Cardiac muscle cell (in vitro differentiated cells and primary cell): Measurements from ENCODE around the gene PHF2. TPM values are rescaled to one million over a fixed set of nuclear protein-coding genes. Genes with fewer than 3 reads are reported as not detected.

Source experiments
- DNase-seq, 2 donors: peaks; one replicate each; pipeline versions ENCODE4 v3.0.0 to v3.0.0-alpha.2; 2010 to 2017; ENCODE audit warnings: low read depth in 1 of 2, low spot score in 1 of 2
- H3K27ac ChIP-seq: fragments of 200-600 bp; sonication (generic); 2 replicates; pipeline ENCODE4 v1.5.1; 2016
- H3K27me3 ChIP-seq: fragments of 200-600 bp; sonication (generic); 2 replicates; pipeline ENCODE4 v1.6.0; 2016; ENCODE audit warnings: control low read depth
- H3K36me3 ChIP-seq: fragments of 200-600 bp; sonication (generic); 2 replicates; pipeline ENCODE4 v1.5.1; 2016; ENCODE audit warnings: control low read depth
- H3K4me1 ChIP-seq: fragments of 200-600 bp; sonication (generic); 2 replicates; pipeline ENCODE4 v1.8.1; 2017; ENCODE audit warnings: low read depth, mild to moderate bottlenecking, mixed run types
- H3K4me3 ChIP-seq: fragments of 200-600 bp; sonication (generic); 2 replicates; pipeline ENCODE4 v1.5.1; 2016; ENCODE audit warnings: mild to moderate bottlenecking
- H3K9me3 ChIP-seq: fragments of 200-600 bp; sonication (generic); 2 replicates; pipeline ENCODE4 v1.5.1; 2017; ENCODE audit warnings: low read depth, mild to moderate bottlenecking, control low read depth
- CTCF ChIP-seq: IDR thresholded peaks from 2 replicates; pipeline ENCODE4 v1.5.1; 2012; ENCODE audit warnings: low read depth, mild to moderate bottlenecking, low read length
- polyA plus RNA-seq: library from polyadenylated mRNA; unstranded; fragments of >200 nt; fragmentation: Nextera tagmentation; extraction: Ambion mirVana; gene quantifications from 2 replicates; pipeline ENCODE4 v1.2.1, GENCODE V29; 2016
- total RNA-seq: library from RNA; depleted of rRNA; stranded (reverse); fragments of >200 nt; gene quantifications from 2 replicates; pipeline ENCODE4 v1.2.3, GENCODE V29; 2016

PHF2 gene
- total and polyA plus RNA-seq, 2 experiments from 2014 or later = 14.1 to 33.7 TPM

- no peak for TF ChIP-seq CTCF
- Histone ChIP-seq H3K27me3 (no peaks in the 10 kb centered on the region), H3K4me3 (no peak overlapping the region), H3K27ac (no peak overlapping the region), H3K9me3 (no peaks in the 10 kb centered on the region), H3K36me3 (peaks cover 6% of the 10 kb centered on the region), H3K4me1 (no peaks in the 10 kb centered on the region)
- no peak for DNase-seq
Measured at GRCh38 chr9:93674580-93675335, 98.4 kb downstream of the PHF2 start.

GRCh38 chr9:93675336-93676150 lies 99.2 kb downstream of the PHF2 start:
- Histone ChIP-seq H3K9me3 (no peaks in the 10 kb centered on the region), H3K36me3 (peaks cover 6% of the 10 kb centered on the region), H3K27me3 (no peaks in the 10 kb centered on the region), H3K4me3 (no peak overlapping the region), H3K27ac (no peak overlapping the region), H3K4me1 (no peaks in the 10 kb centered on the region)
- no peak for TF ChIP-seq CTCF
- DNase-seq = no peak

GRCh38 chr9:93676310-93677047 lies 100.1 kb downstream of the PHF2 start:
- no peak for TF ChIP-seq CTCF
- Histone ChIP-seq H3K4me3 (no peak overlapping the region), H3K27ac (no peak overlapping the region), H3K27me3 (no peaks in the 10 kb centered on the region), H3K4me1 (no peaks in the 10 kb centered on the region), H3K36me3 (peaks cover 6% of the 10 kb centered on the region), H3K9me3 (no peaks in the 10 kb centered on the region)
- DNase-seq = no peak

- no peak for TF ChIP-seq CTCF
- no peak overlapping the region for H3K4me3 ChIP-seq
- DNase-seq = no peak
- no peaks in the 10 kb centered on the region for H3K4me1 ChIP-seq
- H3K9me3 ChIP-seq = no peaks in the 10 kb centered on the region
- no peak overlapping the region for H3K27ac ChIP-seq
- H3K27me3 ChIP-seq = no peaks in the 10 kb centered on the region
- H3K36me3 ChIP-seq = peaks cover 6% of the 10 kb centered on the region
Measured at GRCh38 chr9:93677048-93677571, 100.7 kb downstream of the PHF2 start.

- no peak for TF ChIP-seq CTCF
- DNase-seq = no peak
- H3K36me3 ChIP-seq = peaks cover 6% of the 10 kb centered on the region
Measured at GRCh38 chr9:93677641-93678136, 101.3 kb downstream of the PHF2 start.

More at GRCh38 chr9:93677641-93678136, 101.3 kb downstream of the PHF2 start:
- Histone ChIP-seq H3K4me3 (no peak overlapping the region), H3K4me1 (no peaks in the 10 kb centered on the region), H3K9me3 (no peaks in the 10 kb centered on the region), H3K27me3 (no peaks in the 10 kb centered on the region), H3K27ac (no peak overlapping the region)
